GM06990 (cell line): ENCODE results near the gene HTATSF1.

ENCODE experiments used
- DNase-seq: peaks from one replicate; pipeline ENCODE4 v3.0.0-alpha.2; 2011; ENCODE audit not compliant: insufficient read length; ENCODE audit errors: extremely low read depth
- H3K27me3 ChIP-seq: replicated peaks from 2 replicates; pipeline ENCODE4 v1.6.0; 2011; ENCODE audit warnings: low read length; ENCODE audit not compliant: control insufficient read depth, insufficient read depth
- H3K36me3 ChIP-seq: 2 replicates; pipeline ENCODE4 v1.5.1; 2011; ENCODE audit warnings: low read length; ENCODE audit not compliant: control insufficient read depth, insufficient read depth
- H3K4me3 ChIP-seq: replicated peaks from 2 replicates; pipeline ENCODE4 v1.5.1; 2011; ENCODE audit warnings: low read depth, mild to moderate bottlenecking, control low read depth, low read length
- CTCF ChIP-seq: IDR thresholded peaks from 2 replicates; pipeline ENCODE4 v1.5.1; 2011; ENCODE audit warnings: low read length, control low read depth, mild to moderate bottlenecking, inconsistent platforms; ENCODE audit not compliant: insufficient read depth, poor library complexity, severe bottlenecking

The HTATSF1 gene

GRCh38 chrX:136453771-136454170, 43.6 kb upstream of the HTATSF1 start:
- no peak for DNase-seq
- TF ChIP-seq CTCF = no peak
- Histone ChIP-seq H3K36me3 (no peaks in the 10 kb centered on the region), H3K4me3 (no peak overlapping the region), H3K27me3 (no peaks in the 10 kb centered on the region)

- Histone ChIP-seq H3K4me3 (no peak overlapping the region), H3K27me3 (no peaks in the 10 kb centered on the region), H3K36me3 (no peaks in the 10 kb centered on the region)
- no peak for TF ChIP-seq CTCF
- DNase-seq = no peak
These were observed 41.3 kb upstream of the HTATSF1 start for GRCh38 chrX:136456133-136456532.

- no peak for DNase-seq
- H3K27me3 ChIP-seq = no peaks in the 10 kb centered on the region
- TF ChIP-seq CTCF = no peak
- no peak overlapping the region for H3K4me3 ChIP-seq
- H3K36me3 ChIP-seq = no peaks in the 10 kb centered on the region
These were observed 40.0 kb upstream of the HTATSF1 start for GRCh38 chrX:136457303-136457917.

GRCh38 chrX:136464589-136464988, 32.8 kb upstream of the HTATSF1 start:
- no peak for DNase-seq
- no peaks in the 10 kb centered on the region for H3K27me3 ChIP-seq
- no peaks in the 10 kb centered on the region for H3K36me3 ChIP-seq
- H3K4me3 ChIP-seq = no peak overlapping the region
- no peak for TF ChIP-seq CTCF

GRCh38 chrX:136467303-136467702, 30.1 kb upstream of the HTATSF1 start:
- no peak overlapping the region for H3K4me3 ChIP-seq
- no peak for TF ChIP-seq CTCF
- no peaks in the 10 kb centered on the region for H3K27me3 ChIP-seq
- DNase-seq = no peak
- no peaks in the 10 kb centered on the region for H3K36me3 ChIP-seq
